OCI-LY1 (cell line): ENCODE data around the gene DOCK10.

Source experiments
- CTCF ChIP-seq: fragments of 200-600 bp; sonication (generic), shearing (Covaris generic); IDR thresholded peaks from 2 replicates; pipeline ENCODE4 v1.5.1; 2017; ENCODE audit warnings: mild to moderate bottlenecking, antibody characterized with exemption, low read length, moderate library complexity, mixed read lengths
- EZH2 ChIP-seq: fragments of 200-600 bp; sonication (generic), shearing (Covaris generic); IDR thresholded peaks from 2 replicates; pipeline ENCODE4 v1.8.0; 2017; ENCODE audit warnings: borderline replicate concordance, mixed run types, mild to moderate bottlenecking, antibody characterized with exemption, low read length, moderate library complexity, mixed read lengths

- TF ChIP-seq EZH2 (no peak), CTCF (no peak)
Observed at GRCh38 chr2:225033440-225034318, 8.6 kb downstream of the DOCK10 start.
